DOHH2 (cell line): ENCODE results near the gene SLC12A7.

ENCODE experiments used
- H3F3A ChIP-seq: fragments of 200-600 bp; sonication (generic), shearing (Covaris generic); 2 replicates; pipeline ENCODE4 v1.6.0; 2016; ENCODE audit warnings: antibody characterized with exemption, mild to moderate bottlenecking; ENCODE audit not compliant: control insufficient read depth, insufficient read depth
- H3K27ac ChIP-seq: fragments of 200-600 bp; sonication (generic); 2 replicates; pipeline ENCODE4 v1.5.1; 2014; ENCODE audit warnings: low read depth, mild to moderate bottlenecking, low read length, moderate library complexity
- H3K27me3 ChIP-seq: fragments of 200-600 bp; sonication (generic); 2 replicates; pipeline ENCODE4 v1.6.1; 2014; ENCODE audit warnings: mild to moderate bottlenecking, low read length, mixed read lengths; ENCODE audit not compliant: control insufficient read depth
- H3K36me3 ChIP-seq: fragments of 200-600 bp; sonication (generic); 2 replicates; pipeline ENCODE4 v1.6.1; 2014; ENCODE audit warnings: mild to moderate bottlenecking, low read length, moderate library complexity, mixed read lengths; ENCODE audit not compliant: control insufficient read depth
- H3K4me1 ChIP-seq: fragments of 200-600 bp; sonication (generic); 2 replicates; pipeline ENCODE4 v1.6.1; 2014; ENCODE audit warnings: mild to moderate bottlenecking, low read length, mixed read lengths; ENCODE audit not compliant: control insufficient read depth
- H3K4me2 ChIP-seq: fragments of 200-600 bp; sonication (generic); 2 replicates; pipeline ENCODE4 v1.6.0; 2014; ENCODE audit warnings: mild to moderate bottlenecking, low read length, moderate library complexity
- H3K4me3 ChIP-seq: fragments of 200-600 bp; sonication (generic); 2 replicates; pipeline ENCODE4 v1.5.1; 2014; ENCODE audit warnings: mild to moderate bottlenecking, low read length, mixed read lengths
- H3K79me2 ChIP-seq: fragments of 200-600 bp; sonication (generic); 2 replicates; pipeline ENCODE4 v1.6.1; 2014; ENCODE audit warnings: mild to moderate bottlenecking, low read length, mixed read lengths; ENCODE audit not compliant: control insufficient read depth
- H3K9me2 ChIP-seq: fragments of 200-600 bp; sonication (generic); replicated peaks from 2 replicates; pipeline ENCODE4 v1.6.1; 2014; ENCODE audit warnings: mild to moderate bottlenecking, low read length, mixed read lengths; ENCODE audit not compliant: control insufficient read depth
- H3K9me3 ChIP-seq: fragments of 200-600 bp; sonication (generic); 2 replicates; pipeline ENCODE4 v1.6.1; 2014; ENCODE audit warnings: antibody characterized with exemption, low read length, mixed read lengths; ENCODE audit not compliant: control insufficient read depth, insufficient read depth
- H4K20me1 ChIP-seq: fragments of 200-600 bp; sonication (generic); 2 replicates; pipeline ENCODE4 v1.6.0; 2014; ENCODE audit warnings: low read depth, mild to moderate bottlenecking, antibody characterized with exemption, low read length, moderate library complexity; ENCODE audit not compliant: control insufficient read depth, insufficient read depth
- CTCF ChIP-seq: fragments of 200-600 bp; sonication (generic); IDR thresholded peaks from one replicate; pipeline ENCODE4 v1.5.1; 2014; ENCODE audit warnings: antibody characterized with exemption, mild to moderate bottlenecking, low read depth, low read length; ENCODE audit not compliant: poor library complexity, severe bottlenecking
- EZH2phosphoT487 ChIP-seq: fragments of 200-600 bp; sonication (generic); IDR thresholded peaks from 2 replicates; pipeline ENCODE4 v1.6.1; 2017; ENCODE audit warnings: borderline replicate concordance, mild to moderate bottlenecking, antibody characterized with exemption, low read length, moderate library complexity, mixed read lengths

Gene SLC12A7

GRCh38 chr5:1116109-1116740 is 4.4 kb upstream of the SLC12A7 start:
- no peaks in the 10 kb centered on the region for H3K79me2 ChIP-seq
- H3K36me3 ChIP-seq = no peaks in the 10 kb centered on the region
- H4K20me1 ChIP-seq = 0 out of 2 replicates have a peak, but pooled peaks cover 3% of the 10 kb centered on the region
- H3F3A ChIP-seq = no peaks in the 10 kb centered on the region
- H3K4me1 ChIP-seq = no peaks in the 10 kb centered on the region
- peaks cover 9% of the 10 kb centered on the region for H3K27me3 ChIP-seq
- no peak overlapping the region for H3K4me2 ChIP-seq
- H3K4me3 ChIP-seq = no peak overlapping the region
- H3K9me3 ChIP-seq = no peaks in the 10 kb centered on the region
- no peak for TF ChIP-seq EZH2phosphoT487
- H3K9me2 ChIP-seq = no peaks in the 10 kb centered on the region
- no peak overlapping the region for H3K27ac ChIP-seq

DNA sequence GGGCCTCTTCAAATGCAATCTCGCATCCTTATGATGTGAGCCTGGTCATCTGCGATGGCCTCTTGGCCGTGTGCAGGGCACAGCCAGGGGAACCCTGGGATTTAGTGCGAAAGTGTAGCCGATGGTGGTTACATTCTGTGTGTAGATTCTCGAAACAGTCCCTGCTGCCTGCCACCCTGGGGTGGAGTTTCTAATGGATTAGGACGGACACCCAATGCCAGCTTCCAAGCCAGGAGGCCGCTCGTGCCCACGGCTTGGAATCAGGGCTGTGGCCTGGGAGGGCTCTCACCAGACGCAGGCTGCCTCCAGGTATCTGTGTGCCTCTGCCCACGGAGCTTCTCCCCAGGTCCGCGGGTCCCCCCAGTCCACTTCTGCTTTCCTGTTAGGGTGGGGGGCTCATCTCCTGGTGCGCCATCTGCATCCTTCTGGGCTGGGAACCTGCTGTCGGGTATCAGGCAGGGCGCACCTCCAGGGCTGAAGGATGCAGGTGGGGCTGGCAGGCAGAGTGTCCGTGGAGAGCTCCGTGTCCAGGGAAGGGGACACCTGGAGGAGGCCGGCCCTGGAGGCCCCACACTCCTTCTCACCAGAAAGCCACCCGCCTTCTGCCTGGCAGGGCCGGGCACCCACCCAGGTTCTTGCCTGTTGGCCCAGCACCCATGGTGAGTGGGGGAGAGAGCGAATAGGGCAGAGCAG is 3.4 kb upstream of the SLC12A7 start:
- no peaks in the 10 kb centered on the region for H3K9me3 ChIP-seq
- H3K4me1 ChIP-seq = no peaks in the 10 kb centered on the region
- H3K9me2 ChIP-seq = no peaks in the 10 kb centered on the region
- TF ChIP-seq EZH2phosphoT487 (no peak), CTCF (no peak)
- peaks cover 12% of the 10 kb centered on the region for H3K27me3 ChIP-seq
- H3K36me3 ChIP-seq = no peaks in the 10 kb centered on the region
- no peak overlapping the region for H3K27ac ChIP-seq
- no peak overlapping the region for H3K4me3 ChIP-seq
- H3K4me2 ChIP-seq = no peak overlapping the region
- H4K20me1 ChIP-seq = 0 out of 2 replicates have a peak, but pooled peaks cover 3% of the 10 kb centered on the region
- no peaks in the 10 kb centered on the region for H3F3A ChIP-seq
- H3K79me2 ChIP-seq = no peaks in the 10 kb centered on the region

DNA sequence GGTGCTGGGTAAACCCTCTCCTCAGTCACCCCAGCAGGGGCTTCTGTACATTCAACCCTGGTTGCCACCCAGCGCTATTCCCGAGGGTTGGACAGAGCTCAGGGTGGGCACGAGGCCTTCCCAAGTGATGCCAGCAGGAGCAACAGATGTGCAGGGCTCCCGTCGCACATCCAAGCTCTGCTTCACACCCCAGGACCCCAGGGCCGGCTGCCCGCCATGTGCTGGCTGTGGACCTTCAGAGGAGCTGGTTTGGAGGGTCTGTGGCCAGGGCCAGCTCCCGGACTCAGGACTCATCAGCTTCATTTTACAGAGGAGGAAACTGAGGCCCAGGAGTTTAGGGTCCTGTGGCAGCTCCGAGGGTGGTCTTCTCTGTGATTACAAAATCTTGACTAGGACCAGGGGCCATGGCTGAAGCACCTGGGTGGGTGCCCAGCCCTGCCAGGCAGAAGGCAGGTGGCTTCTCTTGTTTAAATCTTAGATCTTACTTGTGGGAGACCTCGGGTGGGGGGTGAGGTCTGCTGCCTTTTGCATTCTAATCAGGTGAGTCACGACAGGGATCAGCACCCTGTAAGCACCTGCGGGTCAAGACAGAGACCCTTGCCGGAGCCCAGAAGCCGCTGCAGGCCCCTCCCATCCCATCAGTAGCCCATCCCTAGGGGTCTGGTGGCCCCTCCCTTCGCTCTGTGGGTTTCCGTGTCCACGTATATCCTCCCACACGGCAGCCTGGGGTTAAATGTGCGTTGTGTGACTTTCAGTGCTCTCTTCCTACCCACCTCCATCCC is 2.1 kb upstream of the SLC12A7 start:
- H3K9me2 ChIP-seq = no peaks in the 10 kb centered on the region
- no peaks in the 10 kb centered on the region for H3K36me3 ChIP-seq
- peaks cover 12% of the 10 kb centered on the region for H3K27me3 ChIP-seq
- H4K20me1 ChIP-seq = 0 out of 2 replicates have a peak, but pooled peaks cover 3% of the 10 kb centered on the region
- no peak overlapping the region for H3K4me3 ChIP-seq
- H3K79me2 ChIP-seq = no peaks in the 10 kb centered on the region
- H3F3A ChIP-seq = no peaks in the 10 kb centered on the region
- no peaks in the 10 kb centered on the region for H3K4me1 ChIP-seq
- H3K9me3 ChIP-seq = no peaks in the 10 kb centered on the region
- TF ChIP-seq CTCF (no peak), EZH2phosphoT487 (no peak)
- no peak overlapping the region for H3K27ac ChIP-seq
- H3K4me2 ChIP-seq = no peak overlapping the region
